Gastrocnemius medialis (tissue), 4 donors: Measurements from ENCODE around the gene ZNF783. TPM values are rescaled to one million over a fixed set of nuclear protein-coding genes. Genes with fewer than 3 reads are reported as not detected.

ENCODE experiments used
- ATAC-seq, 2 donors: fragments of 150-250 bp; one replicate each; pipeline ENCODE4 v1.9.1; 2016
- DNase-seq, 2 donors: peaks; one replicate each; pipeline ENCODE4 v3.0.0-alpha.2; 2019
- H3K27ac ChIP-seq, 4 donors: fragments of 200-600 bp; sonication (generic); 1 replicate in 1 of 4; 2 replicates in 3 of 4; pipeline ENCODE4 v1.5.1; 2016 to 2018; ENCODE audit warnings: mild to moderate bottlenecking in 2 of 4, moderate library complexity in 1 of 4
- H3K27me3 ChIP-seq, 3 donors: fragments of 200-600 bp; sonication (generic) in 2 of 3; 1 replicate in 1 of 3; 2 replicates in 2 of 3; pipeline versions ENCODE4 v1.5.1 to v1.6.0; 2016 to 2019; ENCODE audit warnings: mild to moderate bottlenecking in 1 of 3, moderate library complexity in 1 of 3
- H3K36me3 ChIP-seq, 2 donors: fragments of 200-600 bp; sonication (generic) in 1 of 2; one replicate each; pipeline ENCODE4 v1.5.1; 2017 to 2018
- H3K4me1 ChIP-seq, 2 donors: fragments of 200-600 bp; sonication (generic) in 1 of 2; one replicate each; pipeline ENCODE4 v1.5.1; 2016 to 2017; ENCODE audit warnings: mild to moderate bottlenecking in 2 of 2
- H3K4me3 ChIP-seq, 4 donors: fragments of 200-600 bp; sonication (generic) in 3 of 4; 1 replicate in 1 of 4; 2 replicates in 3 of 4; pipeline ENCODE4 v1.5.1; 2016 to 2019; ENCODE audit warnings: mild to moderate bottlenecking in 2 of 4
- H3K9me3 ChIP-seq, 3 donors: fragments of 200-600 bp; sonication (generic) in 2 of 3; 1 replicate in 1 of 3; 2 replicates in 2 of 3; pipeline ENCODE4 v1.5.1; 2016 to 2019
- CTCF ChIP-seq, 5 experiments: fragments of 450-650 bp in 3 of 5; fragments of 200-600 bp in 2 of 5; sonication (generic) in 2 of 5; IDR thresholded peaks in 4 of 5; conservative IDR thresholded peaks in 1 of 5; 1 replicate in 4 of 5; 2 replicates in 1 of 5; pipeline ENCODE4 v1.5.1; 2016 to 2019; ENCODE audit warnings: antibody characterized with exemption in 5 of 5, mild to moderate bottlenecking in 3 of 5, moderate library complexity in 3 of 5
- POLR2A ChIP-seq, 2 donors: fragments of 450-650 bp; IDR thresholded peaks; one replicate each; pipeline ENCODE4 v1.6.1; 2017; ENCODE audit warnings: antibody characterized with exemption in 2 of 2, mild to moderate bottlenecking in 2 of 2, moderate library complexity in 2 of 2
- in situ Hi-C, 4 donors: fragments of 200-750 bp; cut with MboI; loops; one replicate each; pipeline versions ENCODE4 v1.15.0 to v1.8.0; 2017; ENCODE audit warnings: low sequenced_read_pairs in 4 of 4
- intact Hi-C: fragments of 100-400 bp; cut with DNase I; formaldehyde crosslinking; loops from one replicate; pipeline ENCODE4 v1.15.1; 2023; ENCODE audit warnings: low total_unique reads
- total RNA-seq, 4 donors: library from RNA; depleted of rRNA; stranded (reverse); fragments of >200 nt; gene quantifications; one replicate each; pipeline versions ENCODE4 v1.1.0 to v1.2.3, GENCODE V29; 2016

The ZNF783 gene
- total RNA-seq, 4 donors from 2014 or later = 3.4 to 7.1 (median 5.5) TPM

- no peak overlapping the region for H3K4me3 ChIP-seq
- H3K27me3 ChIP-seq = no peaks in the 10 kb centered on the region
- intact Hi-C loops (no loop called here), in situ Hi-C loops (loop anchor here in 1 of 4 donors (25.0 kb wide), 1 partner anchor 234 kb away; the partner anchor contains the start of gene ZNF746)
- H3K9me3 ChIP-seq = no peaks in the 10 kb centered on the region
- no peak for TF ChIP-seq POLR2A (IDR thresholded peaks at IDR 0.05)
- TF ChIP-seq CTCF (IDR thresholded peaks at IDR 0.05 in 4 of 5, conservative IDR thresholded peaks at IDR 0.05 in 1 of 5) = no peak
- DNase-seq (no peak), ATAC-seq (no peak)
- peaks cover 4 to 36% of the 10 kb centered on the region in 2 donors for H3K4me1 ChIP-seq
- peak overlapping the region in 2 of 4 donors; percentile 54 to 82 for H3K27ac ChIP-seq
- H3K36me3 ChIP-seq = peaks cover 0 to 56% of the 10 kb centered on the region in 2 donors
Observed at GRCh38 chr7:149253665-149254064, 8.3 kb upstream of the ZNF783 start.

- in situ Hi-C loops (loop anchor here in 1 of 4 donors (25.0 kb wide), 1 partner anchor 233 kb away; the partner anchor contains the start of gene ZNF746), intact Hi-C loops (no loop called here)
- Histone ChIP-seq H3K4me1 (peaks cover 4 to 36% of the 10 kb centered on the region in 2 donors), H3K27me3 (no peaks in the 10 kb centered on the region), H3K36me3 (peaks cover 0 to 56% of the 10 kb centered on the region in 2 donors), H3K9me3 (no peaks in the 10 kb centered on the region), H3K4me3 (no peak overlapping the region), H3K27ac (peak overlapping the region in 3 of 4 donors; percentile 1 to 82 (median 54))
- TF ChIP-seq CTCF (IDR thresholded peaks at IDR 0.05 in 4 of 5, conservative IDR thresholded peaks at IDR 0.05 in 1 of 5) (no peak), POLR2A (IDR thresholded peaks at IDR 0.05) (no peak)
- peak; percentile 35 to 44 for DNase-seq
- ATAC-seq = peak; percentile 34 to 66
Observed at GRCh38 chr7:149254181-149254858, 7.7 kb upstream of the ZNF783 start.

- no peak for TF ChIP-seq CTCF (IDR thresholded peaks at IDR 0.05 in 4 of 5, conservative IDR thresholded peaks at IDR 0.05 in 1 of 5)
- TF ChIP-seq POLR2A (IDR thresholded peaks at IDR 0.05) = no peak
- intact Hi-C loops = no loop called here
- H3K4me3 ChIP-seq = no peak overlapping the region
- ATAC-seq (peak; percentile 79 to 86), DNase-seq (no peak)
- in situ Hi-C loops = loop anchor here in 1 of 4 donors (25.0 kb wide), 1 partner anchor 232 kb away; the partner anchor contains the start of gene ZNF746
- peaks cover 0 to 55% of the 10 kb centered on the region in 2 donors for H3K36me3 ChIP-seq
- H3K9me3 ChIP-seq = no peaks in the 10 kb centered on the region
- H3K27me3 ChIP-seq = no peaks in the 10 kb centered on the region
- peak overlapping the region in 3 of 4 donors; percentile 1 to 82 (median 54) for H3K27ac ChIP-seq
- H3K4me1 ChIP-seq = peaks cover 4 to 36% of the 10 kb centered on the region in 2 donors
Observed at GRCh38 chr7:149255174-149255573, 6.8 kb upstream of the ZNF783 start.

- H3K9me3 ChIP-seq = no peaks in the 10 kb centered on the region
- no peak for TF ChIP-seq CTCF (IDR thresholded peaks at IDR 0.05 in 4 of 5, conservative IDR thresholded peaks at IDR 0.05 in 1 of 5)
- TF ChIP-seq POLR2A (IDR thresholded peaks at IDR 0.05) = no peak
- intact Hi-C loops = no loop called here
Observed at GRCh38 chr7:149256568-149256967, 5.4 kb upstream of the ZNF783 start.

More at GRCh38 chr7:149256568-149256967, 5.4 kb upstream of the ZNF783 start:
- Histone ChIP-seq H3K27me3 (no peaks in the 10 kb centered on the region), H3K27ac (peak overlapping the region in 1 of 4 donors; percentile 82), H3K4me3 (no peak overlapping the region), H3K36me3 (peaks cover 0 to 41% of the 10 kb centered on the region in 2 donors), H3K4me1 (peaks cover 9 to 42% of the 10 kb centered on the region in 2 donors)
- ATAC-seq = no peak
- in situ Hi-C loops = loop anchor here in 1 of 4 donors (25.0 kb wide), 1 partner anchor 231 kb away; the partner anchor contains the start of gene ZNF746
- DNase-seq = no peak
